Raji (cell line): ENCODE data around the gene UQCRFS1.

Experiments
- POLR2A ChIP-seq: IDR thresholded peaks from 2 replicates; pipeline ENCODE4 v1.6.1; 2011; ENCODE audit warnings: low read depth, low read length, control low read depth; ENCODE audit not compliant: insufficient read depth

UQCRFS1 gene

DNA sequence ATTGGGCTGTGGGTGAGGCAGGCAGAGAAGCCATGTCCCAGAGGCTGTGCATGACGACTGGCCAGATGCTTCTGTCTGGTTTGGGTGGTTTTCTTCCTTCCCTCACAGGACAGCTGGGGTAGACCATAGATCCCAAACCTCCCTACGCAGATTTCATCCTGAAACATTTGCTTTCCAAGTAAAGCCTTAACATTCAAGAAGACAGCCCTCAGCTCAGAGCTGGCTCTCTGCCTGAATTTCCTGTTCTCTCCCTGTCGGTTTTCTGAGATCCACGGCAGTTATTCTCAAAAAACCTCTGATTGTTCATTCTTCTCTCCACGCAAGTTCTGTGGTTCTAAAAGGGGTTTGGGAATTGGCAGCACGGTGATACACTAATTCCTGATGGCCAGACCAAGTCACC lies 25.3 kb downstream of the UQCRFS1 start:
- TF ChIP-seq POLR2A = no peak

DNA sequence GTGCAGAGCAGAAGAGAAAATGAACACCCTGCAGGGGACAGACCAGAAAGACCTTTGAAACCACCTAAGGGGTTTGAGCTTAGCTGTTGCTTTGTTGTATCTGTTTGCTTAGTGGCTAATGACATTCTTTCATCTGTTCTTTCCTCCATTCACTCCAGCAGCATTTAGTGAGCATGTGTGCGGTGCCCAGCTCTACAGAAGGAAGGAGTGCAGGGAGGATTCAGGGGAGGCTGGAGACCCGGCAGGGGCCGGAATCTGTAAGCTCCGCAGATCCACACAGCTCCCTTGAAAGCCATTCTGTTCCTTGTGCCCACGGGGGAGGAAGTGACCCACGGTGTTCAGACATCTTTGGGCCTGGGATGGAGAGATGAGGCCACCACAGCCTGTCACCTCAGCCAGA lies 27.5 kb downstream of the UQCRFS1 start:
- no peak for TF ChIP-seq POLR2A

DNA sequence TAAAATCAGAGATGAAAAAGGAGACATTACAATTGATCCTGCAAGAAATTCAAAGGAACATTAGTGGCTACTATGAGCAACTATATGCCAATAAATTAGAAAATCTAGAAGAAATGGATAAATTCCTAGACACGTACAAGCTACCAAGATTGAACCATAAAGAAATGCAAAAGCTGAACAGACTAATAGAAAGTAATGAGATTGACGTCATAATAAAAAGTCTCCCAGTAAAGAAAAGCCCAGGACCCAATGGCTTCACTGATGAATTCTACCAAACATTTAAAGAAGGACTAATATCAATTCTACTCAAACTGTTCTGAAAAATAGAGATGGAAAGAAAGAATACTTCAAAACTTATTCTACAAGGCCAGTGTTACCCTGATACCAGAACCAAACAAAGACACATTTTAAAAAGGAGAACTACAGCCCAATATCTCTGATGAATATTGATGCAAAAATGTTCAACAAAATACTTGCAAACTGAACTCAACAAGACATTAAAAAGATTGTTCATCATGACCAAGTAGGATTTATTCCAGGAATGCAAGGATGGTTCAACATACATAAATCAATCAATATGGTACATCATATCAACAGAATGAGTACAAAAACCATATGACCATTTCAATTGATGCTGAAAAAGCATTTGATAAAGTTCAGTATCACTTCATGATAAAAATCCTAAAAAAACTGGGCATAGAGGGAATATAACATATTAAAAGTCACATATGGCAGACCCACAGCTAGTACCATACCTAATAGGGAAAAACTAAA lies 35.8 kb downstream of the UQCRFS1 start:
- TF ChIP-seq POLR2A = no peak

DNA sequence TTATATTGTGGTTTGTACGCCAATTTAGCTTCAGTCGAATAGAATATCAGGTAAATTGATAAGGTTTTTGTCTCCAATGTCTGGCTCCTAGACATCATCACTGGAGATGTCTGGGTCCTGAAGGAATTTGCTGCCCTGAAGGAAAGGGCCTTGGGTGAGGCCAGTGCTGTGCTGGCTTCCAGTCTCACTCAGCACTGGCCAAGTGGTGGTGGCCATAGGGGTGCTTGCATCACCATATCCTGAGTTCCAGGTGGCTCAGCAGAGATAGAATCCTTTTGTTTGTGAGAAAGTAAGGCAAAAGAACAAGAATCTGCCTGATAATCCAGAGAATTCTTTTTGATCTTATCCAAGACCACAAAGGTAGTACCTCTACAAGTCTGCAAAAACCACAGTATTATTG lies 39.1 kb downstream of the UQCRFS1 start:
- TF ChIP-seq POLR2A = no peak

DNA sequence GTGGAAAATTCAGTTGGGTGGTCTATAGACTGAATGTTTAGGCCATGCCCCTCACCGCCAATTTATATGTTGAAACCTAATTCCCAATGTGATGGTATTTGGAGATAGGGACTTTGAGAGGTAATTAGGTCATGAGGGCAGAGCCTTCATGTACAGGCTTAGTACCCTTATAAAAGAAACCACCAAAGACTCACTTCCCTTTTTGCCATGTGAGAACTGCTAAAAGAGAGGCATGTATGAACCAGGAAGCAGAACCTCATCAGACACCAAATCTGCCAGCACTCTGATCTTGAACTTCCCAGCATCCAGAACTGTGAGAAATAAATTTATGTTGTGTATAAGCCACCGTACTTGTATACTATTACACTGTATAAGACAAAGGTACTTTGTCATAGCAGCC lies 40.6 kb downstream of the UQCRFS1 start:
- TF ChIP-seq POLR2A = no peak

DNA sequence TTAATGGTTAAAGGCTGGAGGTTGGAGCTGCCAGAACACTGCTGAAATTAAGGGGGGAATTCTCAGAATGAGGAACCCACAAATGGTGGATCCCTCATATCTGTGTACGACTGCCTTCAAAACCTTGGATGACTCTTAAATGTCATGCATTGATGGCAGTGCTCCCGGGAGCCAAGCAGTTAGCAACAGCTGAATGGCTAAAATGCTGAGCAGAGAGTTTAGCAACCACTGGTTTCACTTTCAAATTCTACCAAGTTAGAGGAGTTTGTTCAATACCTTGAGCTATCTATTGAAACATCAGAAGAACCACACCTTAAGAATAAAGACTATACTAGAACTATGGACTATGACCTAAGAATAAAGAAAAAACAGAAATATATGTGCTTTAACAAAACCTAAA lies 41.4 kb downstream of the UQCRFS1 start:
- no peak for TF ChIP-seq POLR2A

DNA sequence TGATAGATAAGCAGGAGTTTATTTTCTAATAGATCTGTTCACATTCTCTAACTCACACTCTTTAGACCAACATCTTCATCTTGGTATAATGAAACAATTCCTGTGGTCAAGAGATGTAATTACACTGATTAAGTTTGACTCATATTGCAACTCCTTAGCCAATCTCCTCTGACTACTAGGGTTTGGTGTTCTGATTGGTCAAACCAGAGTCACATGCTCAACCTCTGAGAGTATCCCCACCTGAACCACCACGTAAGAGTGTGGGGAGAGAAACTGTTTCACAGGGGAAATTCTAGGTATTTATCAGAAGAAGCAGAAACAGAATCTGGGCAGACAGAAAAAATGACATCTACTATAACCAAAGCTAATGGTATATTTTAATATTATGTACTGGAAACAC lies 42.4 kb downstream of the UQCRFS1 start:
- no peak for TF ChIP-seq POLR2A

DNA sequence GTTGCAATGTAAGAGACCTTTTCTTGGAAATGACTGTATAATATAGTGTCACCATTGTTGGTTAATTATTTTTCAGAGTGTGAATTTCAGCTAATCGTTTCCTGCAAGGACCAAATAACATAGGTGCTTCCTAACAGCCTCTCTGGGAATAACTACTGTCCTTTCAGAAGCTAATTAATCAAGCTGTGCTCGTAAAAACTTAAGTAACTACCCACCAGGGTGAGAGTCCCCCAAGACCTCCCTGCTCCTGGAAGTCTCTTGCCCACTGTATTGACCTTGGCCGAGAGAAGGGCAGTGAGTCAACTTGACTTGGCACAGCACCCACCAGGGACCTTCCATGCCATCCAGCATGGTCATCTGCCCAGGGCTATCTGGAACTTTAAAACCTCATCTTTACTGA lies 50.3 kb downstream of the UQCRFS1 start:
- TF ChIP-seq POLR2A = no peak

DNA sequence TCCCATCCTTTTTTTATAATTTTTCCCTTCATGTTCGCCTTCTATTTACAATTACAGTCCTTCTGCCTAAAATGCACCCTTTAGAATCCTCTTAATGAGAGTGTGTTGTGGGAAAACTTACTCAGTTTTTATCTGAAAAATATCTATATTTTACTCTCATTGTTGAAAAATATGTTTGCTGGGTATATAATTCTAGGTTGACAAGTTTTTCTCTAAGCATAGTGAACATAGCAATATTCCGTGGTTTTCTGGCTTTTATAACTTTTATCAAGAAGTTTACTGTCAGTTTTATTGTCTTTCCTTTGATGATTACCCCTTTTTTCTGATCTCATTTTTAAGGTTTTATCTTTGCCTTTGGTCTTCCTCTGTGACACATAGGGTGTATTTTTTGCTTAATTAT lies 57.3 kb downstream of the UQCRFS1 start:
- TF ChIP-seq POLR2A = no peak
